GM15510 (cell line): Measurements from ENCODE around the gene TMEM212.

Experiments used
- POLR2A ChIP-seq: IDR thresholded peaks from 3 replicates; pipeline ENCODE4 v1.6.1; 2011; ENCODE audit warnings: borderline replicate concordance; ENCODE audit not compliant: insufficient read length; ENCODE audit errors: extremely low read depth

The TMEM212 gene

GRCh38 chr3:171838218-171838720, 4.9 kb upstream of the TMEM212 start:
- no peak for TF ChIP-seq POLR2A

- TF ChIP-seq POLR2A = no peak
Measured at GRCh38 chr3:171839270-171839669, 3.9 kb upstream of the TMEM212 start.

- TF ChIP-seq POLR2A = no peak
Measured at GRCh38 chr3:171840445-171840810, 2.7 kb upstream of the TMEM212 start.

DNA sequence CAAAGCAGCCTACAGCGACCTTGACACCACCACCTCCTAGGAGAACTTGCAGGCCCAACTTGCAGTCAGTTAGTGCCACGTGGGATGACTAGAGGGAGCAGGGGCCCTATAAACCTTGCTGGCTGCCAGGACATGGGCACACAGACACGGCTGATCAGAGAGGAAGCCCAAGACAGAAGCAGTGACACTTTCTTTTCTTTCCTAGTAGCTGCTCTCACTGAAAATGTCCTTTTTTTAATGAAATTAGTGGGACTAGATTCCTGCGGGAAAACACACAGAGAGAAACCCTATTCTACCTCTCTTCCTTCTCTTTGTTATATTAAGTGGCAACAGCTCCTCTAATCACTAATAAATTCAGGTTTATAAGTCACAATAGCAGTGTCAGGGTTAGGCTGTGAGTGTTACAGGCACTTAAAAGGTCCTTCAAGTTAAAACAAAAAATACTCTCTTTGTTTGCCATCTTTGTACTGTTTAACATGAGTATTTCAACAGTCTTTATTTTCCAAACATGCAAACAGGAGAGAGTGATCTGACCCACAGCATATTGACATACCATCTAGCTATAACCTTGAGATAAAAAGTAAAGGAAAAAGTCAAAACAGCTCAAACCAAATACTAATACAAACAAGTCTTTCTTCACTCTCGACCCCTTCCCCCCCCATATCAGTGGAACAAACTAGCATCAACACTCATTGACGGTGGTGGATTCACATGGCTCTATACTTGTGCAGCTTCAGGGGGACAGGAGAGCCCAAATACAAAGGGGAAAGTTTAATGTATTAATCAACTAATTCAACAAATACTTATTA, 2.1 kb upstream of the TMEM212 start:
- TF ChIP-seq POLR2A = no peak

GRCh38 chr3:171841620-171842000, 1.5 kb upstream of the TMEM212 start:
- TF ChIP-seq POLR2A = no peak

- TF ChIP-seq POLR2A = no peak
Measured at GRCh38 chr3:171844873-171845272, 1.7 kb downstream of the TMEM212 start.

- TF ChIP-seq POLR2A = no peak
Measured at GRCh38 chr3:171845481-171846284, 2.5 kb downstream of the TMEM212 start.

DNA sequence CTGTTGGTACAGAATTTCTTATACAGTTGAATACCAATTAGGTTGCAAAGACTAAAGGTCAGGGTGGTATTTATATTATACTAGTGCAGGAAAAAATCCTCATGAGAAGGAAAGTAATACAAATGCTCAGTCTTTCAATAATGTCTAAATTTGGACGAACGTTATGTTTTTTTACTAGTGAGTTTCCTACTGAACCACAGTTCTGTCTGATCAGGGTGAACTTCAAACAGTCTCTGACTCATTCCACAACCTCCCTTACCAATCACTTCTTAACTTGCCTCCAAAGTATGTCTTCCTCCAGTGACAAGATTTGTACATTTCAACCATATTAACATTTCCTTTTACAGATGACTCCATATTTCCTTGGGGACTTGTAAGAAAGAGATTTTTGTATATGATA, 3.4 kb downstream of the TMEM212 start:
- TF ChIP-seq POLR2A = no peak

GRCh38 chr3:171847133-171847532, 4.0 kb downstream of the TMEM212 start:
- TF ChIP-seq POLR2A = no peak

DNA sequence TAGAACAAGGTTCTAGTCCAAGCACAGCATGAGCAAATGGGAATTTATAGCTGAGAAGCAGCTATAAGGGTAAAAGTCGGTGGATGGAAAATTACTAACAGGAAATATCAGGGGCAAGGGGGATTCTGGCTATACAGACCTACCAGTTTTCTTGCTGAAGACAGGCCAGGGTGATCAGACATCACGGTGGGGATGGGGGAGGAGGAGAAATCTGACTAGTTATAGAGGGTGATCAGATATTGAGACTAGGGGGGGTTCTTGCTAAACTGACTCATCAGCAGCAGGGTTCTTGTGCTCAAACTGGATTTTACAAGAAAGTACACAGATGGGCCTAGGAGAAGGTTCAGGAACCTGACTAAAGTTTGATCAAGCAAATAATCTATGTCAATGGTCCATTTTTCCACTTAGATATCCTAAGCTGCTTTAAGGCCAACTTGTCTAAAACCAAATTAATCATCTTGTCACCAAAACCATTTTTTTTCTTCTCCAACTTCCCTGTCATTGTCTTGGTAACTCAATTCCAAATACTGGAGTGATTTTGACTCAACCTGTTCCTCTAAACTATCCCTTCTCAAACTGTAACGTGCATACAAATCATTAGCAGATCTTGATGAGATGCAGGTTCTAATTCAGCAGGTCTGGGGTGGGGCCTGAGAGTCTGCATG, 4.6 kb downstream of the TMEM212 start:
- TF ChIP-seq POLR2A = no peak

DNA sequence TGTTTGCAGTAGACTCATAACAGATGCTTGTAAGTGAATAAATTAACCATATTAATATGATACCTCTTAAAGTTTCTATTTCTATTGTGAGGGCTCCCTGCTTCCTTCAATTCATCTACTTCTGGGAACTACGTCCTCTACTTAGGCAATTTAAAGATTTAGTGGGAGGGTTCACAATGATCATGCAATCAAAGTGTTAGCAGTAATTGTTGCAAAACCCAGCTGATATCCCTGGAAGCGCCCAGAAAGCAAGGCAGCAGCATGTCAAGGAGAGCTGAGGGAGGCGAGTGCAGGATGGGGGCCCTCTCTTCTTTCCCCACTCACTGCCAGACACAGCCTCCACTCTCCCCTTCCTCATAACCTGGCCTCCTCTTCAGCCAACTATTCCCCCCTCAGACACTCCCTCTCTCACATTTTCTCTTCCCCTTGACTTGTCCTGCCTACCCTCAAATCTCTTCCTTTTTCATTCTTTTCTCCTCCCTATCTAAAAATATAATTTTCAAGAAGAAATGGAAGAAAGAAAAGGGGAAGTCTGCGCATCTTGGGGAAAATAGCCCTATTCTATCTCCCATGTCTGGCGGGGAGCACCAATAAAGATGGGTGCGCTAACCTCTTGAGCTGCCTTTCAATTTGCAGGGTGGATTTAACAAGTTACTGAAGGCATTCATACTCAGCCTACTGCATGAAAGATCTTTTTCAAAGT, 6.6 kb downstream of the TMEM212 start:
- TF ChIP-seq POLR2A = no peak

GRCh38 chr3:171850320-171850959, 7.3 kb downstream of the TMEM212 start:
- no peak for TF ChIP-seq POLR2A

DNA sequence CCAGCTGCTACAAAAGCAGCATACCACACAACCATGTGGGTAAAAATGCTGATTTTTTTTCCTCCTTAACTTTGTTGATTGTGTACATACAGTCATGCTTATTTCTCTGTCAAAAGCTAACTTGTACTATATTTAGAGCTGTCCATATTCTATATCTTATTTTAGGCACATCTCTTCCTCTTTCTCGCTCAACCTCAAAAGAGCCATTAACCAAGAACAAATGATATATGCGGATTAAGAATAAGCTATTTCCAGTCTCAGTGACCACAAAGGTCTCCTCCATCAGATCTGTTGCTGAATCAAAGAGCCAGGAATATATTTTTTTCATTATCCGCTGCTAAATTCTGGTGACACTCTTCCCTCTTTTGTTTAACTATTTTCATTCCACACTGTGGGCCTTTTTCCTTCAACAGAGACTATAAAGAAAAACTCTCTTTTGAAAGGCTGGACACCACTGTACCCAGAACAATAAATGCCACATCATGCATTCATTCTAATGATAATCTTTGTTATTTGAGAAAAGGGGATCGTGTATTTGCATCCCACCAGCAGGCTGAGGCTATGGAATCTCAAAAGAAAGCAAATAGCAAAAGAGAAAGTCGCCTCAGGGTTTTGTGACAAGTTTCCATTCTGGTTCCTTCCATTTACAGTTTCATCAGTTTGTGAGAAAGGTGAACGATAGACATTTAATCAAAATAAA, 8.0 kb downstream of the TMEM212 start:
- no peak for TF ChIP-seq POLR2A
